ENCODE results near the gene CIPC.

DNA sequence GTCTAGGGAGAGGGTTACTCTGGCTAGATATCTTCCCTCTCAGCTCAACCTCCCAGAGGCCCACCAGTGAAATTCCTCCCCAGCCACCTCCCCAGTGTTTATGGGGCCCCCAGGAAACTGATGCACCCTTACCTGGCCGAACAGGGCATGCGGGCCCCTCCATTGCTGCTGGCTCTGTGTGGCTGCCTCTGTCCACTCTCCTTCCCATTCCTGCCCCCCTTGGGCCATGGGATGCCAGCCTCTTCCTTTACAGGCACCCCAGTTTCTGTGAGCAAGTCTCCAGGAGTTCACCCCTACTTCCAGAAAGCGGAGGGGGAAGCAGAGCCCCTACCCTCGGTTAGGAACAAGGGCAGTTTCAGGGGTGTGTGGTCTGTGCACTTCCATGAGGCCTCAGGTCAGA is 63.0 kb downstream of the CIPC start:
- TF ChIP-seq EZH2 (IDR thresholded peaks at IDR 0.05; ENCODE audit: low read depth) = no peak
- TF ChIP-seq, protein P1, sequence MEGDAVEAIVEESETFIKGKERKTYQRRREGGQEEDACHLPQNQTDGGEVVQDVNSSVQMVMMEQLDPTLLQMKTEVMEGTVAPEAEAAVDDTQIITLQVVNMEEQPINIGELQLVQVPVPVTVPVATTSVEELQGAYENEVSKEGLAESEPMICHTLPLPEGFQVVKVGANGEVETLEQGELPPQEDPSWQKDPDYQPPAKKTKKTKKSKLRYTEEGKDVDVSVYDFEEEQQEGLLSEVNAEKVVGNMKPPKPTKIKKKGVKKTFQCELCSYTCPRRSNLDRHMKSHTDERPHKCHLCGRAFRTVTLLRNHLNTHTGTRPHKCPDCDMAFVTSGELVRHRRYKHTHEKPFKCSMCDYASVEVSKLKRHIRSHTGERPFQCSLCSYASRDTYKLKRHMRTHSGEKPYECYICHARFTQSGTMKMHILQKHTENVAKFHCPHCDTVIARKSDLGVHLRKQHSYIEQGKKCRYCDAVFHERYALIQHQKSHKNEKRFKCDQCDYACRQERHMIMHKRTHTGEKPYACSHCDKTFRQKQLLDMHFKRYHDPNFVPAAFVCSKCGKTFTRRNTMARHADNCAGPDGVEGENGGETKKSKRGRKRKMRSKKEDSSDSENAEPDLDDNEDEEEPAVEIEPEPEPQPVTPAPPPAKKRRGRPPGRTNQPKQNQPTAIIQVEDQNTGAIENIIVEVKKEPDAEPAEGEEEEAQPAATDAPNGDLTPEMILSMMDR (conservative IDR thresholded peaks at IDR 0.05) = no peak
